GM12878 (cell line): ENCODE data around the gene ATP13A1. TPM values are rescaled to one million over a fixed set of nuclear protein-coding genes. Genes with fewer than 3 reads are reported as not detected.

Experiments
- ATAC-seq: fragments of 200-7000 bp; cut with Tn5 transposase; 3 replicates; pipeline ENCODE4 v1.9.1; 2020; ENCODE audit warnings: mild to moderate bottlenecking, moderate library complexity
- BruUV-seq: library from RNA; stranded (reverse); fragments of 400-500 nt; replicated peaks from 2 replicates; lab custom pipeline; 2021; lab: Mats Ljungman, UMichigan
- CTCF ChIA-PET: fragments of 300-600 bp; sonication (Branson Sonifier 250); formaldehyde crosslinking; extraction: SDS; loops from one replicate; lab custom pipeline; 2021; ENCODE audit warnings: inconsistent platforms; lab: Yijun Ruan, JAX
- POLR2A ChIA-PET: fragments of 350-600 bp; formaldehyde crosslinking; extraction: SDS; loops from one replicate; lab custom pipeline; 2021; ENCODE audit warnings: inconsistent platforms; lab: Charles Lee
- RAD21 ChIA-PET: fragments of 300-600 bp; sonication (Branson Sonifier 250); formaldehyde crosslinking; loops from one replicate; lab custom pipeline; 2023; ENCODE audit warnings: antibody characterized with exemption; ENCODE audit not compliant: unreplicated experiment; lab: Charles Lee
- SMC1A ChIA-PET: fragments of 300-600 bp; sonication (Branson Sonifier 250); formaldehyde crosslinking; loops from one replicate; lab custom pipeline; 2023; ENCODE audit not compliant: unreplicated experiment, uncharacterized antibody; lab: Charles Lee
- DNase-seq: peaks from one replicate; pipeline ENCODE4 v3.0.0-alpha.2; 2011; ENCODE audit warnings: low read depth, low spot score
- FAIRE-seq: peaks from 3 replicates; lab custom pipeline; 2011; peaks lifted over from hg19 to GRCh38; lab: Jason Lieb, UNC
- H2AFZ ChIP-seq: 2 replicates; pipeline ENCODE4 v1.6.0; 2011; ENCODE audit warnings: low read depth, low read length, control low read depth; ENCODE audit not compliant: control insufficient read depth
- H3K27ac ChIP-seq: 2 replicates; pipeline ENCODE4 v1.5.1; 2011; ENCODE audit warnings: control low read depth; ENCODE audit not compliant: control insufficient read depth, insufficient read depth
- H3K27me3 ChIP-seq, 2 experiments: replicated peaks in 1 of 2; 2 replicates each; pipeline versions ENCODE4 v1.6.0 to v1.6.1; 2011; ENCODE audit warnings: low read length in 1 of 2; ENCODE audit not compliant: control insufficient read depth in 2 of 2, insufficient read depth in 2 of 2
- H3K36me3 ChIP-seq, 2 experiments: 2 replicates each; pipeline ENCODE4 v1.5.1; 2011; ENCODE audit warnings: low read length in 1 of 2; ENCODE audit not compliant: control insufficient read depth in 2 of 2, insufficient read depth in 2 of 2
- H3K4me1 ChIP-seq: 2 replicates; pipeline ENCODE4 v1.6.1; 2011; ENCODE audit warnings: mild to moderate bottlenecking, low read length, moderate library complexity, mixed read lengths; ENCODE audit not compliant: control insufficient read depth, insufficient read depth
- H3K4me2 ChIP-seq: 2 replicates; pipeline ENCODE4 v1.6.0; 2011; ENCODE audit warnings: control low read depth; ENCODE audit not compliant: control insufficient read depth, insufficient read depth
- H3K4me3 ChIP-seq: fragments of 200-600 bp; sonication (generic); 2 replicates; pipeline ENCODE4 v1.5.1; 2016
- H3K79me2 ChIP-seq: 2 replicates; pipeline ENCODE4 v1.6.0; 2011; ENCODE audit warnings: low read length; ENCODE audit not compliant: control insufficient read depth, insufficient read depth
- H3K9ac ChIP-seq: 2 replicates; pipeline ENCODE4 v1.8.0; 2011; ENCODE audit warnings: low read length, control low read depth, mixed read lengths; ENCODE audit not compliant: control insufficient read depth, insufficient read depth
- H3K9me3 ChIP-seq: replicated peaks from 3 replicates; pipeline ENCODE4 v1.5.1; 2011; ENCODE audit warnings: mild to moderate bottlenecking, low read length; ENCODE audit not compliant: control insufficient read depth, insufficient read depth
- H4K20me1 ChIP-seq: 2 replicates; pipeline ENCODE4 v1.6.0; 2011; ENCODE audit not compliant: control insufficient read depth, insufficient read depth
- BCL11A ChIP-seq: IDR thresholded peaks from 2 replicates; pipeline ENCODE4 v1.6.1; 2011; ENCODE audit warnings: low read depth, low read length
- CBX5 ChIP-seq: sonication (generic); IDR thresholded peaks from 2 replicates; pipeline ENCODE4 v1.6.1; 2016; ENCODE audit warnings: low read depth, moderate library complexity, mild to moderate bottlenecking, inconsistent platforms
- CTCF ChIP-seq, 3 experiments: IDR thresholded peaks in 2 of 3; conservative IDR thresholded peaks in 1 of 3; 2 replicates each; pipeline ENCODE4 v1.5.1; 2011; ENCODE audit warnings: low read depth in 3 of 3, low read length in 3 of 3, mild to moderate bottlenecking in 3 of 3, control low read depth in 2 of 3, moderate library complexity in 2 of 3, inconsistent platforms in 1 of 3, mixed read lengths in 1 of 3; ENCODE audit not compliant: control insufficient read depth in 2 of 3, insufficient read depth in 1 of 3; ENCODE audit errors: extremely low read depth in 1 of 3
- ELK1 ChIP-seq: IDR thresholded peaks from 2 replicates; pipeline ENCODE4 v1.6.1; 2012; ENCODE audit warnings: low read depth, low read length, improper control_type of control experiment
- FOXM1 ChIP-seq: IDR thresholded peaks from 2 replicates; pipeline ENCODE4 v1.6.1; 2012; ENCODE audit warnings: low read depth, mild to moderate bottlenecking, inconsistent platforms, low read length, moderate library complexity
- KDM1A ChIP-seq: fragments of 200-600 bp; sonication (generic); IDR thresholded peaks from 2 replicates; pipeline ENCODE4 v1.6.1; 2016; ENCODE audit warnings: borderline replicate concordance
- MEF2A ChIP-seq: IDR thresholded peaks from 2 replicates; pipeline ENCODE4 v1.6.1; 2011; ENCODE audit warnings: low read depth, mild to moderate bottlenecking, low read length, moderate library complexity; ENCODE audit not compliant: insufficient read depth
- MTA3 ChIP-seq: IDR thresholded peaks from 2 replicates; pipeline ENCODE4 v1.6.1; 2012; ENCODE audit warnings: low read length, inconsistent platforms, borderline replicate concordance
- NFYB ChIP-seq: IDR thresholded peaks from 2 replicates; pipeline ENCODE4 v1.6.1; 2011; ENCODE audit warnings: low read depth, mild to moderate bottlenecking, low read length, improper control_type of control experiment, moderate library complexity; ENCODE audit not compliant: insufficient read depth
- NR2C1 ChIP-seq: fragments of 450-650 bp; IDR thresholded peaks from 2 replicates; pipeline ENCODE4 v1.6.1; 2017; ENCODE audit warnings: antibody characterized with exemption, mild to moderate bottlenecking, moderate library complexity
- NR2C2 ChIP-seq: IDR thresholded peaks from 2 replicates; pipeline ENCODE4 v1.6.1; 2011; ENCODE audit warnings: borderline replicate concordance, low read depth; ENCODE audit not compliant: control insufficient read depth, insufficient read length
- NR2F1 ChIP-seq: fragments of 450-650 bp; conservative IDR thresholded peaks from 2 replicates; pipeline ENCODE4 v1.6.1; 2017; ENCODE audit warnings: mild to moderate bottlenecking
- POLR2A ChIP-seq: IDR thresholded peaks from 2 replicates; pipeline ENCODE4 v1.6.1; 2011; ENCODE audit warnings: low read depth, mild to moderate bottlenecking, low read length
- POLR2AphosphoS2 ChIP-seq: IDR thresholded peaks from 2 replicates; pipeline ENCODE4 v1.6.1; 2011; ENCODE audit warnings: low read depth, mild to moderate bottlenecking, low read length, improper control_type of control experiment, moderate library complexity
- POLR2AphosphoS5 ChIP-seq: IDR thresholded peaks from 2 replicates; pipeline ENCODE4 v1.6.1; 2011; ENCODE audit warnings: mild to moderate bottlenecking, low read length, inconsistent platforms
- ZBTB40 ChIP-seq: fragments of 450-650 bp; IDR thresholded peaks from 2 replicates; pipeline ENCODE4 v1.6.1; 2016; ENCODE audit warnings: mild to moderate bottlenecking, moderate library complexity, borderline replicate concordance
- ZNF24 ChIP-seq: fragments of 450-650 bp; IDR thresholded peaks from 2 replicates; pipeline ENCODE4 v1.6.1; 2017; ENCODE audit warnings: antibody characterized with exemption, mild to moderate bottlenecking
- WGBS: methylation state at CpG from one replicate; pipeline ENCODE4 v1.1.6; 2016; ENCODE audit warnings: low lambda C conversion rate; ENCODE audit not compliant: insufficient replicate concordance, insufficient coverage; ENCODE audit errors: missing lambda C conversion rate; 5-methylcytosine and 5-hydroxymethylcytosine counted together
- in situ Hi-C: fragments of 300-500 bp; cut with MboI; formaldehyde crosslinking; loops from 9 replicates; pipeline ENCODE4 v1.14.3; 2018; ENCODE audit warnings: mixed read lengths
- intact Hi-C: fragments of 100-400 bp; cut with micrococcal nuclease; formaldehyde crosslinking; loops from one replicate; pipeline ENCODE4 v1.14.2; 2022; ENCODE audit not compliant: unreplicated experiment
- polyA plus RNA-seq, 11 experiments: library from polyadenylated mRNA; depleted of rRNA in 4 of 11; unstranded in 6 of 11; stranded (reverse) in 5 of 11; fragments of >200 nt; fragmentation: Nextera tagmentation in 4 of 11; fragmentation: Illumina TruSeq in 1 of 11; extraction: Ambion mirVana in 4 of 11; extraction: Trizol in 1 of 11; gene quantifications; 1 replicate in 1 of 11; 2 replicates in 10 of 11; pipeline versions ENCODE4 v1.2.1 to v1.2.3, GENCODE V29; 2011 to 2016; ENCODE audit warnings: inconsistent platforms in 2 of 11, missing spikeins in 2 of 11, low read depth in 1 of 11
- total RNA-seq, 4 experiments: library from RNA; depleted of rRNA in 3 of 4; stranded (reverse); fragments of >200 nt in 3 of 4; fragmentation: Illumina TruSeq in 1 of 4; extraction: Trizol in 1 of 4; gene quantifications; 2 replicates each; pipeline versions ENCODE4 v1.2.1 to v1.2.3, GENCODE V29; 2013 to 2021

ATP13A1 gene
- total and polyA plus RNA-seq, 10 of the 15 experiments (the other 5 are each of a cell fraction or from before 2014, with no cell fraction given) = 0.37 to 91.0 (median 29.8) TPM

DNA sequence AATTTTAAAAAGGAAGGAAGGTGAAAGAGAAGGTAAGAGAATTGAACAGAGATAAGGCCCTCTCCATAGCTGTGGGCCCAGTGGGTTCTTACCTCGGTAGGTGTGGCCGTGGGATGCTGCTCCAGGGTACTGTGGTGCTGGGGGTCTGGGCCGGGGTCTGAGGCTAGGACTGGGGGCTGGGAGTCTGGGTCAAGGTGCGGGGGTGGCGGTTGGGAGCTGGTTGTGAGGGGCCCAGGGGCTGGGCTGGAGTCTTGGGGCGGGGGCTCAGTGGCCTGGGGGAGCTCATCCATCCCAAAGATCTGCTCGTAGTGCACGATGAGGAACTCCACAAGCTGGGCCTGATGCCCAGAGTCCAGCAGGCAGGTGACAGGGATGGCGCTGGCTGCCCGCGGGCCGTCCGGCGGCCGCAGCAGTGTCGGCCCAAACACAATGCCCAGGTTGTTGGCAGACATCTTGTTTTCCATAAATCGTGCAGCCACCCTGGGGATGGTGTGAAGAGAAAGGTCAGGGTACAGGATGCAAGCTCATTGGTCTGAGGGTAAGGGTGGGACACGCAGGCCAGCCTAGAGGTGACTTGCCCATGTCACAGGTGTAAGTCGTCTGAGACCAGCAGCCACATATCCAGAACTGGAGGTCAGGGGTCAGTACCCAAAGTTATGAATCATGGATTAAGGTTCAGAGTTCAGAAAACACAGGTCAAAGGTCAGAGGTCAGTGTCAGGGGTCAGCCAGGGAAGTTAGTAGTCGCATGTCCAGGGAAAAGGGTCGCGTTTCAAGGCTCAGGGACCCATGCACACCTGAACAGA lies 29.6 kb downstream of the ATP13A1 start:
- no peaks in the 10 kb centered on the region for H4K20me1 ChIP-seq
- no TSS peak for BruUV-seq
- no peak overlapping the region for H3K4me2 ChIP-seq
- ATAC-seq = no peak
- intact Hi-C loops = no loop called here
- H3K9ac ChIP-seq = no peak overlapping the region
- in situ Hi-C loops = no loop called here
- H3K27me3 ChIP-seq = no peaks in the 10 kb centered on the region
- WGBS = 97% methylated on average over 17 of the region's 22 CpGs
- ChIA-PET SMC1A (no interaction called here), POLR2A (interaction anchor here (1.1 kb wide), 1 partner anchor 14 kb away, joined by 4 read pairs; no protein-coding TSS in a partner anchor), CTCF (interaction anchor here (0.8 to 1.6 kb wide), 2 partner anchors 81 to 318 kb away, joined by 3 to 5 read pairs; no protein-coding TSS in a partner anchor), RAD21 (interaction anchor here (0.6 kb wide), 1 partner anchor 30 kb away, joined by 8 read pairs; no protein-coding TSS in a partner anchor)
- no peaks in the 10 kb centered on the region; the same call in 1 of the 2 replicates for H3K4me1 ChIP-seq
- no peak overlapping the region for H2AFZ ChIP-seq
- H3K27ac ChIP-seq = no peak overlapping the region
- peaks cover 23 to 33% of the 10 kb centered on the region in 2 experiments for H3K36me3 ChIP-seq
- H3K4me3 ChIP-seq = no peak overlapping the region
- no peak for DNase-seq
- no peak for FAIRE-seq
- H3K9me3 ChIP-seq = no peaks in the 10 kb centered on the region
- no peaks in the 10 kb centered on the region for H3K79me2 ChIP-seq
- TF ChIP-seq POLR2A (peak; percentile 33), POLR2AphosphoS2 (no peak), ELK1 (no peak), ZNF24 (no peak), KDM1A (no peak), FOXM1 (no peak), NFYB (no peak), NR2C1 (peak; percentile 90), CBX5 (no peak), NR2F1 (peak; percentile 91), MEF2A (no peak), BCL11A (no peak), MTA3 (no peak), NR2C2 (peak; percentile 73), POLR2AphosphoS5 (no peak), CTCF (IDR thresholded peaks at IDR 0.05 in 2 of 3, conservative IDR thresholded peaks at IDR 0.05 in 1 of 3; ENCODE audit: control insufficient read depth in 2 of 3, extremely low read depth in 1 of 3, insufficient read depth in 1 of 3, low read depth in 3 of 3, low read length in 3 of 3) (no peak), ZBTB40 (no peak)
